Measurements from ENCODE around the gene SERINC2. TPM values are rescaled to one million over a fixed set of nuclear protein-coding genes. Genes with fewer than 3 reads are reported as not detected.

The SERINC2 gene
- total and polyA plus RNA-seq, 7 donors, result 0.33 to 254 (median 0.81) TPM

GRCh38 chr1:31377364-31377863 lies 35.6 kb upstream of the SERINC2 start:
- no peaks in the 10 kb centered on the region for H3K27me3 ChIP-seq
- H3K27ac ChIP-seq, result no peak overlapping the region
- H3K9me3 ChIP-seq, result no peaks in the 10 kb centered on the region
- 41 to 80% methylated on average over 3 of the region's 3 CpGs for WGBS, 2 donors
- H3K4me1 ChIP-seq, result peaks cover 0 to 27% (median 24%) of the 10 kb centered on the region in 4 donors
- TF ChIP-seq CTCF (IDR thresholded peaks at IDR 0.05) (no peak), EP300 (IDR thresholded peaks at IDR 0.05) (no peak), POLR2AphosphoS5 (IDR thresholded peaks at IDR 0.05) (no peak), POLR2A (IDR thresholded peaks at IDR 0.05) (no peak)
- no peaks in the 10 kb centered on the region for H3K36me3 ChIP-seq
- no peak for DNase-seq
- intact Hi-C loops (cut with DNase I), result no loop called here
- no peak overlapping the region for H3K4me3 ChIP-seq

GRCh38 chr1:31378001-31378400 lies 35.0 kb upstream of the SERINC2 start:
- TF ChIP-seq EP300 (IDR thresholded peaks at IDR 0.05), result no peak
- no peak for TF ChIP-seq POLR2AphosphoS5 (IDR thresholded peaks at IDR 0.05)
- no peak for TF ChIP-seq CTCF (IDR thresholded peaks at IDR 0.05)
- TF ChIP-seq POLR2A (IDR thresholded peaks at IDR 0.05), result no peak
- intact Hi-C loops (cut with DNase I), result no loop called here
- Histone ChIP-seq H3K4me3 (no peak overlapping the region), H3K27ac (no peak overlapping the region), H3K27me3 (no peaks in the 10 kb centered on the region), H3K9me3 (no peaks in the 10 kb centered on the region), H3K36me3 (no peaks in the 10 kb centered on the region), H3K4me1 (peaks cover 0 to 22% (median 18%) of the 10 kb centered on the region in 4 donors)
- DNase-seq, result no peak

- H3K9me3 ChIP-seq, result no peaks in the 10 kb centered on the region
- no peak for DNase-seq
- H3K4me1 ChIP-seq, result peaks cover 0 to under 1% (median 0%) of the 10 kb centered on the region in 4 donors
- no peaks in the 10 kb centered on the region for H3K27me3 ChIP-seq
- TF ChIP-seq POLR2A (IDR thresholded peaks at IDR 0.05) (no peak), EP300 (IDR thresholded peaks at IDR 0.05) (no peak), POLR2AphosphoS5 (IDR thresholded peaks at IDR 0.05) (no peak), CTCF (IDR thresholded peaks at IDR 0.05) (no peak)
- H3K27ac ChIP-seq, result no peak overlapping the region
- H3K4me3 ChIP-seq, result no peak overlapping the region
- intact Hi-C loops (cut with DNase I), result no loop called here
- WGBS, 2 donors, result 71 to 79% methylated on average over 3 of the region's 3 CpGs
- no peaks in the 10 kb centered on the region for H3K36me3 ChIP-seq
Measured at GRCh38 chr1:31380181-31380580, 32.8 kb upstream of the SERINC2 start.

GRCh38 chr1:31381394-31382294 lies 31.4 kb upstream of the SERINC2 start:
- TF ChIP-seq POLR2AphosphoS5 (IDR thresholded peaks at IDR 0.05), result no peak
- no peak for TF ChIP-seq EP300 (IDR thresholded peaks at IDR 0.05)
- TF ChIP-seq CTCF (IDR thresholded peaks at IDR 0.05), result no peak
- TF ChIP-seq POLR2A (IDR thresholded peaks at IDR 0.05), result no peak
- no peak for DNase-seq
- H3K36me3 ChIP-seq, result no peaks in the 10 kb centered on the region
- H3K4me1 ChIP-seq, result no peaks in the 10 kb centered on the region
- 34 to 75% methylated on average over 6 of the region's 6 CpGs for WGBS, 2 donors
- no peaks in the 10 kb centered on the region for H3K27me3 ChIP-seq
- H3K9me3 ChIP-seq, result no peaks in the 10 kb centered on the region
- intact Hi-C loops (cut with DNase I), result no loop called here
- H3K27ac ChIP-seq, result no peak overlapping the region
- no peak overlapping the region for H3K4me3 ChIP-seq

All from sigmoid colon (tissue), 7 donors.